ENCODE results near the gene MAML3.

Gene MAML3

GRCh38 chr4:139718358-139718757 lies 435.6 kb downstream of the MAML3 start:
- H3F3A ChIP-seq (ENCODE audit: control insufficient read depth, insufficient read depth) = no peaks in the 10 kb centered on the region
- no peaks in the 10 kb centered on the region for H4K20me1 ChIP-seq (ENCODE audit: control insufficient read depth, insufficient read depth, low read depth, low read length)
- H3K4me2 ChIP-seq (ENCODE audit: low read length) = no peak overlapping the region
- no peaks in the 10 kb centered on the region for H3K27me3 ChIP-seq (ENCODE audit: control insufficient read depth, low read length)
- no peaks in the 10 kb centered on the region; the same call in 1 of the 2 replicates for H3K36me3 ChIP-seq (ENCODE audit: control insufficient read depth, low read length)
- no peaks in the 10 kb centered on the region for H3K9me3 ChIP-seq (ENCODE audit: control insufficient read depth, insufficient read depth, low read length)
- no peaks in the 10 kb centered on the region for H3K4me1 ChIP-seq (ENCODE audit: control insufficient read depth, low read length)
- H3K4me3 ChIP-seq (ENCODE audit: low read length) = no peak overlapping the region
- TF ChIP-seq CTCF (IDR thresholded peaks at IDR 0.05; ENCODE audit: low read depth, low read length, poor library complexity, severe bottlenecking) (no peak), EZH2phosphoT487 (IDR thresholded peaks at IDR 0.05; ENCODE audit: borderline replicate concordance, low read length) (no peak)
- no peak overlapping the region for H3K27ac ChIP-seq (ENCODE audit: low read depth, low read length)
- no peaks in the 10 kb centered on the region for H3K9me2 ChIP-seq (replicated peaks; ENCODE audit: control insufficient read depth, low read length)
- no peaks in the 10 kb centered on the region for H3K79me2 ChIP-seq (ENCODE audit: control insufficient read depth, low read length)

- Histone ChIP-seq H3K4me3 (ENCODE audit: low read length) (no peak overlapping the region), H3K27ac (ENCODE audit: low read depth, low read length) (no peak overlapping the region), H3K9me3 (ENCODE audit: control insufficient read depth, insufficient read depth, low read length) (no peaks in the 10 kb centered on the region)
These were observed 438.1 kb downstream of the MAML3 start for GRCh38 chr4:139715746-139716391.

GRCh38 chr4:139712882-139713281 lies 441.1 kb downstream of the MAML3 start:
- Histone ChIP-seq H3K27ac (ENCODE audit: low read depth, low read length) (no peak overlapping the region), H3K9me2 (replicated peaks; ENCODE audit: control insufficient read depth, low read length) (no peaks in the 10 kb centered on the region), H3K4me1 (ENCODE audit: control insufficient read depth, low read length) (no peaks in the 10 kb centered on the region), H3K9me3 (ENCODE audit: control insufficient read depth, insufficient read depth, low read length) (no peaks in the 10 kb centered on the region), H3K79me2 (ENCODE audit: control insufficient read depth, low read length) (no peaks in the 10 kb centered on the region), H3K4me3 (ENCODE audit: low read length) (no peak overlapping the region), H3F3A (ENCODE audit: control insufficient read depth, insufficient read depth) (no peaks in the 10 kb centered on the region), H4K20me1 (ENCODE audit: control insufficient read depth, insufficient read depth, low read depth, low read length) (no peaks in the 10 kb centered on the region), H3K36me3 (ENCODE audit: control insufficient read depth, low read length) (no peaks in the 10 kb centered on the region), H3K27me3 (ENCODE audit: control insufficient read depth, low read length) (no peaks in the 10 kb centered on the region), H3K4me2 (ENCODE audit: low read length) (no peak overlapping the region)
- TF ChIP-seq EZH2phosphoT487 (IDR thresholded peaks at IDR 0.05; ENCODE audit: borderline replicate concordance, low read length) = no peak
- no peak for TF ChIP-seq CTCF (IDR thresholded peaks at IDR 0.05; ENCODE audit: low read depth, low read length, poor library complexity, severe bottlenecking)

More at GRCh38 chr4:139715746-139716391, 438.1 kb downstream of the MAML3 start:
- Histone ChIP-seq H4K20me1 (ENCODE audit: control insufficient read depth, insufficient read depth, low read depth, low read length) (no peaks in the 10 kb centered on the region), H3K4me2 (ENCODE audit: low read length) (no peak overlapping the region), H3K27me3 (ENCODE audit: control insufficient read depth, low read length) (no peaks in the 10 kb centered on the region), H3F3A (ENCODE audit: control insufficient read depth, insufficient read depth) (no peaks in the 10 kb centered on the region), H3K4me1 (ENCODE audit: control insufficient read depth, low read length) (no peaks in the 10 kb centered on the region), H3K9me2 (replicated peaks; ENCODE audit: control insufficient read depth, low read length) (no peaks in the 10 kb centered on the region), H3K79me2 (ENCODE audit: control insufficient read depth, low read length) (no peaks in the 10 kb centered on the region), H3K36me3 (ENCODE audit: control insufficient read depth, low read length) (no peaks in the 10 kb centered on the region; the same call in 1 of the 2 replicates)
- TF ChIP-seq EZH2phosphoT487 (IDR thresholded peaks at IDR 0.05; ENCODE audit: borderline replicate concordance, low read length) = no peak
- no peak for TF ChIP-seq CTCF (IDR thresholded peaks at IDR 0.05; ENCODE audit: low read depth, low read length, poor library complexity, severe bottlenecking)

All from DOHH2 (cell line).